Pons (tissue), 1 donor: ENCODE measurements around the gene ZFR.
A peak's percentile ranks its signal among the peaks of the same experiment; 100 is the strongest.
"Not testable (repeated sequence)": the region's sequence is repeated elsewhere in the genome, so short reads cannot be mapped to it uniquely, and the experiment has no call there.

ENCODE experiments used
- DNase-seq: peaks from one replicate; pipeline ENCODE4 v3.0.0-alpha.2; 2016; ENCODE audit warnings: low spot score

ZFR gene

DNA sequence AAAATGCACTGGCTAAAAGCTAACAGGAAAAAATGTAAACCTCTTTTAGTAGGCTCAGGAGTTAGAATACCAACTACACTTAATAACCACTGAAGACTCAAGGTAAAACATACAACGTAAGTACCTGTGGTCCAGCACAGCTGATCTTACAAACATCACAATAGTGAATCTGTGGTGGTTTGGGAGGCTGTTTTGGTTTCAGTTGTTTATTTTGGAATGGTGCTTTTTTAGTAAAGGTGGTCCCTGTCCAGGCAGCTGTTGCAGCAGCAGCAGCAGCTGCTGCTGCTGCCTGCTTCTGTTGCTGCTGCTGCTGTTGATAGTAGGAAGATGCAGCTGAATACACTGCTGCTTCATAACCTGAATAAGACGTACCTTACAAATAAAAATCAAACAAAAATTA lies 37.9 kb downstream of the ZFR start:
- no peak for DNase-seq

GRCh38 chr5:32405507-32405906 lies 39.0 kb downstream of the ZFR start:
- DNase-seq = no peak

DNA sequence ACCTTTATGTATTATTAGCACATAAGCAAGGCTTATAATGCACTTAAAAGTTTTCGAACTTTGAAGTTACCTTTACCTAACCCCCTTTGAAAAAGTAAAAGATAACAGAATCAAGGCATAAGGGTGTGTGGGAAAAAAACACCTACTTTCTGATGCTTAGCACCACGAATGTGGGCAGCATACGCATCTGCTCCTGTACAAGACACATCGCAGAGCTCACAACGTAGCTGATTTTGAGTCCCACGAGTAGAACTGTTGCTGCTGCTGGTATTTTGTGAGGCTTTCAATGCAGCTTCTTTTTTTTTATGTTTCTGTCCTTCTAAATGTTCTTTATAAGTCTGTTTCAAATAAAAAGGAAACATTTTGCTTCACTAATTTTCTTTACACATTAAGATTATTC lies 40.8 kb downstream of the ZFR start:
- DNase-seq = no peak

GRCh38 chr5:32400401-32400800 lies 44.1 kb downstream of the ZFR start:
- no peak for DNase-seq

GRCh38 chr5:32398754-32399153 lies 45.8 kb downstream of the ZFR start:
- DNase-seq = not testable (repeated sequence)

- no peak for DNase-seq
These were observed 49.6 kb downstream of the ZFR start for GRCh38 chr5:32394981-32395380.

DNA sequence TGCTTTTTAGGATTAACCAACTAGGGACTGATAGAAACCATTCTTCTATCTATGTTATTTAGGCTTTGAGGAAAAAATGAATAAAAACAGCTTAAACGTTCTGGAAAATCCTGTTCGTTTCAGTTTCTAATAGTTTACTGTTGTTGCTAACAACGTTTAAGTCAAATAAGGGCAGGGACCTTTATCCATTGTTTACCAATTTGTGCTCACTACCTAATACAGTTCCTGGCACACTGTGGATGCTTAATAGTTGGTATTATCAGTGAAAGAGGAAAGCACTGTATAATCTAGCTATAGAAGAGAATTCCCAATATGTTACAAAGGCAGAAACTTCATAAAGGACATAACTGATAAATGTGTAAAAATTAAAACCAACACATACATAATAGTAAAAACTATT lies 52.5 kb downstream of the ZFR start:
- DNase-seq = no peak

DNA sequence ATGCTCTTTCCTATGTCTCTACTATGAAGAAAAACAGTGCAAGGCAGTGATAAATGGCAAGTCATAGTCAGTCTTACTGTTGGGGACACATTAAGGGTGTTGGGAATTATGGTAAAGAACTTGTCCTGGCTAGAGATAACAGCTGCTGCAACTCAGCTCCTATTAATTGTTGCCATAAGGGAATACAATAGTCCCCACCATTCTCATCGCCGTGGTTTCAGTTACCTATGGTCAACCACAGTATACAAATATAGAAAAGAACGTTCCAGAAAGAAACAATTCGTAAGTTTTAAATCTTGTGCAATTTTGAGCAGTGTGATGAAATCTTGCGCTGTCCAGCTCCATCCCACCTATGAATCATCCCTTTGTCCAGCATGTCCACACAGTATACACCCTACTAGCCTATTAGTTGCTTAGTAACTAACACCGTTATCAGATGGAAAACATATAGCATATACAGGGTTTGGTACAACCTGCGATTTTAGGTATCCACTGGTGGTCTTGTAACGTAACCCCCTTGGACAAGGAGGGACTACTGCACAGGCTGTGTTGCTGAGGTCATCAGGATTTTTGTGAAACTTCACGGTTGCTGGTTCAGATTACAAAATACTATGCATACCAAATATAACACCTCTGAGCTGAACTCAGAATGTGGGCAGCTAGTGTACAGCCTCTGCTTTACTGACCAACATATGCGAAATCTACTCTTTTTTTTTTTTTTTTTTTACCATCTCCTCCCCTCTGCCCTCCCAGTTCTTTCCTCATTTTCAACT lies 53.5 kb downstream of the ZFR start:
- peak; percentile 54 for DNase-seq

DNA sequence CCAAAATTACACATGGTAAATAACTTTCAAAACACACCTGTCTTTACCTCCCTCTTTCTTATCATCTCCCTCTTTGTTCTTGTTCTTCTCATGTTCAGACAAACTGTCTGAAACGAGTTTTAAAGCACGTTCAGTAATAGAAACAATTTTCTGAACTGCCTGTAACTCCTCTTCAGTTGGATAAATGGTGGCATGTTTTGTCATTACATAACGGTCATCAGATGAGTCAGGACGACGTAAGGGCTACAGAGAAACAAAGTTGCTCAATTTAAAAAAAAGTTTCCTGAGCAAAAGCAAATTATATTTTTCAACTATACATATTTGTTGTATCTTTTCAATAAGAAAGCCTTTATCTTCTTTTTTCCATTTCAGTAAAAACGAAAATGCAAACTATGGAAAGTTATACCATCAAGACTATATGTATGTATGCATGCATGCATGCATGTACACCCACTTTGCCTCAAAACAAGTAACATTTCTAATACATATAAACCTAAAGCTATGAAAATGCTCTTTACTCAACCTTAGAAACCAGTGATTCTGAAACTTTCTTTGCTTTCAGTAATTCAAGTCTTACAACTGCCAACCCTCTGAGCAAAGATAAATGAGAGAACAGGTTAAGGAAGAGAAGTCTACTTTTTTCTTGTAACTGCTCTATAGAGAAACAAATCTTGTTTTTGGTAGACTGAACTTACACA lies 56.0 kb downstream of the ZFR start:
- DNase-seq = no peak

GRCh38 chr5:32387841-32388240 lies 56.7 kb downstream of the ZFR start:
- DNase-seq = peak; percentile 35

GRCh38 chr5:32387211-32387610 lies 57.3 kb downstream of the ZFR start:
- DNase-seq = peak; percentile 19

DNA sequence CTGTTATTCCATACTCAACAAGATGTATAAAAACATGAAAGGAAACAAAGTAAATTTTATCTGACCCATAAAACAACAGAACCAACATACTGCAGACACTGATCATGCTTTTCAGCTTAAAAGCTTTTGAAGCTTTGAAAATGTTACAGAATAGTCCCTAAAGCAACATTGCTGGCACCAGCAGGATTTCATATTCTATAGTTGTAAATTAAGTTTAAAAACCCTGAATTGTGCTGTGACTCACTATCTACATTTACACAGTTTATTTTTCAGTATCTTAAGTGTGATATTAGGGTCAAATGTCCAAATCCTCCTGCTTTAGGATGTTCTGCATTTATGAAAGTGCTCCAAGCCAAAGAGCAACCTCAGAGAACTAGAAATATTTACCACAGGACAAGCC lies 59.9 kb downstream of the ZFR start:
- DNase-seq = peak; percentile 17

GRCh38 chr5:32383586-32383985 lies 61.0 kb downstream of the ZFR start:
- peak; percentile 55 for DNase-seq

- peak; percentile 80 for DNase-seq
These were observed 61.5 kb downstream of the ZFR start for GRCh38 chr5:32383065-32383464.

- no peak for DNase-seq
These were observed 65.1 kb downstream of the ZFR start for GRCh38 chr5:32379421-32379820.

DNA sequence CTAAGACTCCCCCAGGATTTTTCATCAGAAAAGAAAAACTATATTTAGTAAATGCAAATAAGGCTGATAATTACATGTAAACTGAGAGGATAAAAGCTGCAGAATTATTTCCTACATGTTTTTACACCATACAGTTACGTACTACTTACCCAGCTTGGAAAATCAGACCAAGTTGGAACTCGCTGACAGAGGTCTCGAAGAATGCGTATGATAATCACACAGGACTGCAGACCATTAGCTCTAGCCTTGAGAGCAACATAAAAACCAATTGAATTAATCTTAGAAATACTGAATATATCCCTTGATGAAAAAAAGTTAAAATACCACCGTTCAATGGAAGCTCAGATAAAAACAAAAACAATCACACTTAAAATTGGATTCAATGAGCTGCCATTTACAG lies 65.6 kb downstream of the ZFR start:
- DNase-seq = no peak

- no peak for DNase-seq
These were observed 74.9 kb downstream of the ZFR start for GRCh38 chr5:32369542-32370155.

DNA sequence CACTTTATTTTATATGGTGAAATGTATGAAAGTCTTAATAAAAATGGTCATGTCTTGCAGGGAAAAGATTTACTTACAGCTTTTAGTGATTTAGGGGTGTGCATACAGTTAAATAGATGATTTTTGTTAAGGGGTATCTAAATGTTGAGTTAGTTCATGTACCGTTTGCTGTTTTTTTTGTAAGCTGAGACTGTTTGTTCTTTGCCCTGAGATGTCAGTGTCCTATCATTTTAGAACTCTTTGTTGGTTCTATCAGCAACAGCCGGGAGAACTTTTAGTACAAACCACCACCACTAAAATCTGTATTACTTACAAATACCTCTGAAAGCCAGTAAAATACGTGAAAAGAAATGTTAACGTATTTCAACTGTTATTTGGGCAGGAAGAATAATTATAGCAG lies 75.5 kb downstream of the ZFR start:
- DNase-seq = no peak

- DNase-seq = not testable (repeated sequence)
These were observed 77.3 kb downstream of the ZFR start for GRCh38 chr5:32367271-32367670.

GRCh38 chr5:32365623-32366022 lies 78.9 kb downstream of the ZFR start:
- DNase-seq = no peak

GRCh38 chr5:32363030-32363429 lies 81.5 kb downstream of the ZFR start:
- no peak for DNase-seq

DNA sequence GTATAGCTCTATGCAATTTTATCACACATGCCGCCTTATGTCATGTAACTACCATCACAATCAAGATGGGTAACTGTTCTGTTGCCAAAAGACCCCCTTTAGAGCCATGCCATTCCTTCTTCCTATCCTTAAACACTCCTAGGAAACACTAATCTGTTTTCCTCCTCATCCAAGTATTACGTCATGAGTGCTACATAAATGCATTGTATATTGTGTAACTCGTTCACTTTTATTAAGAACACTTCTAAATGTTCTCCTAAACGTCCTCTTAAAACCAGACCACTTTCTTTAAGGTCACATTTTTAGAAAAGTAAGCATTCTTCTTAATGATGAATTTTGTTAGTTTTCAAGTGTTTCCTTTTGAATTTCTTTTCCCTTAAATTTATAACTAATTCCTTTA lies 82.0 kb downstream of the ZFR start:
- no peak for DNase-seq

DNA sequence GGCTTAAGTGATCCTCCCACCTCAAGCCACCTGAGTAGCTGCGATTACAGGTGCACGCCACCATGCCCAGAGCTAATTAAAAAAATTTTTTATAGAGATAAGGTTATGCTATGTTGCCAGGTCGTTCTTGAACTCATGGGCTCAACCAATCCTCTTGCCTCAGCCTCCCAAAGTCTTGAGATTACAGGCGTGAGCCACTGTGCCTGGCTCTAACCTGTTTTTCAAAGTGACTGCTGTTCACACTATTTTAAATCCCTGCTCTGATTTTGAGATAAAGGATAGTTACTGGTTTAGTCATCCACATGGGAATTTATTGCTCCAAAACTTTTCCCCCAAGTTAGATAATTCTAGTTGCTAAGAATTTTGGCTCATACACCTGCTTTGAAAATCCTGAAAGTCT lies 83.6 kb downstream of the ZFR start:
- no peak for DNase-seq
